ENCODE results near the gene TJAP1. TPM values are rescaled to one million over a fixed set of nuclear protein-coding genes. Genes with fewer than 3 reads are reported as not detected.
A peak's percentile ranks its signal among the peaks of the same experiment; 100 is the strongest.

Gene TJAP1
- total RNA-seq: 10 to 100 TPM; 21.4 to 58.6 (median 45.7) TPM

- peak; percentile 95 to 97 (median 96) for DNase-seq
- H3K36me3 ChIP-seq: no peaks in the 10 kb centered on the region
- peak within 1 kb of the TSS; percentile 66 to 93 (median 73) for H3K4me3 ChIP-seq
- TF ChIP-seq, protein P1, sequence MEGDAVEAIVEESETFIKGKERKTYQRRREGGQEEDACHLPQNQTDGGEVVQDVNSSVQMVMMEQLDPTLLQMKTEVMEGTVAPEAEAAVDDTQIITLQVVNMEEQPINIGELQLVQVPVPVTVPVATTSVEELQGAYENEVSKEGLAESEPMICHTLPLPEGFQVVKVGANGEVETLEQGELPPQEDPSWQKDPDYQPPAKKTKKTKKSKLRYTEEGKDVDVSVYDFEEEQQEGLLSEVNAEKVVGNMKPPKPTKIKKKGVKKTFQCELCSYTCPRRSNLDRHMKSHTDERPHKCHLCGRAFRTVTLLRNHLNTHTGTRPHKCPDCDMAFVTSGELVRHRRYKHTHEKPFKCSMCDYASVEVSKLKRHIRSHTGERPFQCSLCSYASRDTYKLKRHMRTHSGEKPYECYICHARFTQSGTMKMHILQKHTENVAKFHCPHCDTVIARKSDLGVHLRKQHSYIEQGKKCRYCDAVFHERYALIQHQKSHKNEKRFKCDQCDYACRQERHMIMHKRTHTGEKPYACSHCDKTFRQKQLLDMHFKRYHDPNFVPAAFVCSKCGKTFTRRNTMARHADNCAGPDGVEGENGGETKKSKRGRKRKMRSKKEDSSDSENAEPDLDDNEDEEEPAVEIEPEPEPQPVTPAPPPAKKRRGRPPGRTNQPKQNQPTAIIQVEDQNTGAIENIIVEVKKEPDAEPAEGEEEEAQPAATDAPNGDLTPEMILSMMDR (IDR thresholded peaks at IDR 0.05): no peak
- TF ChIP-seq POLR2A (IDR thresholded peaks at IDR 0.05): peak; percentile 21 to 72
- no peaks in the 10 kb centered on the region for H3K9me3 ChIP-seq
- no peaks in the 10 kb centered on the region for H3K27me3 ChIP-seq
- H3K4me1 ChIP-seq: peaks cover 6 to 18% (median 7%) of the 10 kb centered on the region in 4 donors
- H3K27ac ChIP-seq: peak within 1 kb of the TSS; percentile 71 to 81 (median 80)
These were observed at the start of gene TJAP1 for GRCh38 chr6:43477235-43478007. TSS of gene TJAP1 (plus strand) at chr6:43477570. CDS start at chr6:43499002, 21,432 bp downstream.

GRCh38 chr6:43428112-43428570 lies 49.2 kb upstream of the TJAP1 start:
- peaks cover 0 to 18% (median 9%) of the 10 kb centered on the region in 4 donors for H3K4me1 ChIP-seq
- peak overlapping the region; percentile 61 to 95 (median 87) for H3K4me3 ChIP-seq
- H3K27me3 ChIP-seq: no peaks in the 10 kb centered on the region
- H3K27ac ChIP-seq: peak overlapping the region; percentile 69 to 96 (median 90)
- DNase-seq: no peak
- H3K36me3 ChIP-seq: peaks cover 0 to 19% (median 0%) of the 10 kb centered on the region in 3 donors
- H3K9me3 ChIP-seq: no peaks in the 10 kb centered on the region
- no peak for TF ChIP-seq POLR2A (IDR thresholded peaks at IDR 0.05)
- TF ChIP-seq, protein P1 (IDR thresholded peaks at IDR 0.05): no peak

GRCh38 chr6:43428874-43429273 lies 48.5 kb upstream of the TJAP1 start:
- no peak for TF ChIP-seq POLR2A (IDR thresholded peaks at IDR 0.05)
- TF ChIP-seq, protein P1 (IDR thresholded peaks at IDR 0.05): no peak
- Histone ChIP-seq H3K4me3 (peak overlapping the region in 1 of 4 donors; percentile 82), H3K27ac (no peak overlapping the region), H3K4me1 (peaks cover 0 to 18% (median 9%) of the 10 kb centered on the region in 4 donors), H3K9me3 (no peaks in the 10 kb centered on the region), H3K36me3 (peaks cover 0 to 23% (median 0%) of the 10 kb centered on the region in 3 donors), H3K27me3 (no peaks in the 10 kb centered on the region)
- no peak for DNase-seq

DNA sequence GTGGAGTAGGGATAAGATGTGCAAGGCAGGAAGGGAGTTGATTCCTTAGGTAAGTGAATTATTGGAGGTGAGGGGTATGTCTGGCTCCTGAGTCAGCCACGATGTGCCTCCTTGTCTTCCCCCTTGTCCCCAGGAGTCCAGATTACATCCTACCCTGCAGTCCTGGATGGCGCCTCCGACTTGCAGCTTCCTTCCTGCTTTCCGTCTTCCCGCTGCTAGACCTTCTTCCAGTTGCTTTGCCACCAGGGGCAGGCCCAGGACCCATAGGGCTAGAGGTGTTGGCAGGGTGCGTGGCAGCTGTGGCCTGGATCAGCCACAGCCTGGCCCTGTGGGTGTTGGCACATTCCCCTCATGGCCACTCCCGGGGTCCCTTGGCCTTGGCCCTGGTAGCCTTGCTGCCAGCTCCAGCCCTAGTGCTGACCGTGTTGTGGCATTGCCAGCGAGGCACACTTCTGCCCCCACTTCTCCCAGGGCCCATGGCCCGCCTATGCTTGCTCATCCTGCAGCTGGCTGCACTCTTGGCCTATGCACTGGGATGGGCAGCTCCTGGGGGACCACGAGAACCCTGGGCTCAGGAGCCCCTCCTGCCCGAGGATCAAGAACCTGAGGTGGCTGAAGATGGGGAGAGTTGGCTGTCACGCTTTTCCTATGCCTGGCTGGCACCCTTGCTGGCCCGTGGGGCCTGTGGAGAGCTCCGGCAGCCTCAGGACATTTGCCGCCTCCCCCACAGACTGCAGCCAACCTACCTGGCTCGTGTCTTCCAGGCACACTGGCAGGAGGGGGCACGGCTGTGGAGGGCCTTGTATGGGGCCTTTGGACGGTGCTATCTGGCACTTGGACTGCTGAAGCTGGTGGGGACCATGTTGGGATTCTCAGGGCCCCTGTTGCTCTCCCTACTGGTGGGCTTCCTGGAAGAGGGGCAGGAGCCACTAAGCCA lies 45.1 kb upstream of the TJAP1 start:
- H3K9me3 ChIP-seq: no peaks in the 10 kb centered on the region
- H3K4me3 ChIP-seq: no peak overlapping the region
- H3K36me3 ChIP-seq: peaks cover 0 to 23% (median 0%) of the 10 kb centered on the region in 3 donors
- no peak overlapping the region for H3K27ac ChIP-seq
- TF ChIP-seq, protein P1 (IDR thresholded peaks at IDR 0.05): no peak
- no peak for TF ChIP-seq POLR2A (IDR thresholded peaks at IDR 0.05)
- DNase-seq: no peak
- H3K4me1 ChIP-seq: peaks cover 0 to 35% (median 9%) of the 10 kb centered on the region in 4 donors
- no peaks in the 10 kb centered on the region for H3K27me3 ChIP-seq

DNA sequence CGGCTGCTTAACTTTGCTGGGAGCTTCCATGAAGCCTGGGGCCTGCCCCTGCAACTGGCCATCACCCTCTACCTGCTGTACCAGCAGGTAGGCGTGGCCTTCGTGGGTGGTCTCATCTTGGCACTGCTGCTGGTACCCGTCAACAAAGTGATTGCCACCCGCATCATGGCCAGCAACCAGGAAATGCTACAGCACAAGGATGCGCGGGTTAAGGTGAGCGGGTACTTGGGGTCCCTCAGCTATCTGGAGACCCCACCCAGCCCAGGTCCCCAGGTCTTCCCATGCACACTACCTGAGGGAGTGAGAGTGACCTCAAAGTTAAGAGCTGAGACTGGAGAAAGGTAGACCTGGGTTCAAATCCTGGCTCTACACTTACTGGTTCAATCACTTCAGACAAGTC lies 44.2 kb upstream of the TJAP1 start:
- DNase-seq: no peak
- Histone ChIP-seq H3K9me3 (no peaks in the 10 kb centered on the region), H3K4me3 (no peak overlapping the region), H3K27ac (no peak overlapping the region), H3K36me3 (peaks cover 0 to 23% (median 0%) of the 10 kb centered on the region in 3 donors), H3K27me3 (no peaks in the 10 kb centered on the region), H3K4me1 (peaks cover 0 to 35% (median 7%) of the 10 kb centered on the region in 4 donors)
- TF ChIP-seq, protein P1 (IDR thresholded peaks at IDR 0.05): no peak
- no peak for TF ChIP-seq POLR2A (IDR thresholded peaks at IDR 0.05)

Data from Peyer's patch (tissue), 4 donors.